ENCODE measurements around the gene ITPKC.

Gene ITPKC

DNA sequence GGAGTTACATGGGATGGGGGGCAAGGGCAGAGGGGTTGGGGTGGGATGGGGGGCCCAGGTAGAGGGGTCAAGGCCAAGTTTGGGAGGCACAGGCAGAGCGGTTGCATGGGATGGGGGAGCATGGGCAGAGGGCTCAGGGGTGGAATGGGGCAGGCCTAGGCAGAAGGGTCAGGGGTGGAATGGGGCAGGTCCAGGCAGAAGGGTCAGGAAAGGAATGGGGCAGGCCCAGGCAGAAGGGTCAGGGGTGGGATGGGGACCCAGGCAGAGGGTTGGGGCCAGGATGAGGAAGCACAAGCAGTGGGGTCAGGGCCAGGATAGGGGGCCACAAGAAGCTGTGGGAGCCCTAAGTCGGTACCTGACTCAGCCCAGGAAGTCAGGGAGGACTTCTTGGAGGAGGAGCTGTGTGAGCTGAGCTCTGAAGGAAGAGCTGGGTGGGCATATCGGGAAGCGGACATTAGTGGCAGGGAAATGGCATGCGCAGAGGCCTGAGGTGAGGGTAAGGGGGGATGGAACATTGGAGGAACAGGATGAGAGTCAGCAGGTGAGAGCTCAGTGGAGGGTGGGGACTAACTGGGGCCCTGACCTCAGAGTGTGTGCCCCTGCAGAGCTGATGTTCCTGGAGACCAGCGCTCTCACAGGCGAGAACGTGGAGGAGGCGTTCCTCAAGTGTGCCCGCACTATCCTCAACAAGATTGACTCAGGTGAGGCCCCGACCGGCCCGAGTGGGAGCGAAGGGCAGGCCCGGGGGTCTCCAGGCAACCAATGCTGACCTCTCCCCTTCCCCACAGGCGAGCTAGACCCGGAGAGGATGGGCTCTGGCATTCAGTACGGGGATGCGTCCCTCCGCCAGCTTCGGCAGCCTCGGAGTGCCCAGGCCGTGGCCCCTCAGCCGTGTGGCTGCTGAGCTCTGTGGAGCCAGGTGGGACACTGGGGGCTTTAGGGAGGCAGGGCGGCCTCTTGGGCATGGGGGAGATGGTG is 69.4 kb downstream of the ITPKC start:
- H3K9ac ChIP-seq (ENCODE audit: low read depth, low read length), result no peak overlapping the region
- WGBS, result 92% methylated on average over 25 of the region's 25 CpGs
- no peaks in the 10 kb centered on the region for H3K9me3 ChIP-seq (ENCODE audit: insufficient read depth, low read depth, low read length)
- H3K4me3 ChIP-seq (ENCODE audit: low read length), result no peak overlapping the region
- no peak overlapping the region for H3K27ac ChIP-seq (ENCODE audit: low read depth, low read length)
- H3K36me3 ChIP-seq (ENCODE audit: insufficient read depth, low read length), result no peaks in the 10 kb centered on the region
- H3K27me3 ChIP-seq (ENCODE audit: insufficient read depth, low read length), result no peaks in the 10 kb centered on the region
- no peaks in the 10 kb centered on the region for H3K4me1 ChIP-seq (ENCODE audit: insufficient read depth, low read length)

All from HUES64 (cell line).